Subcutaneous adipose tissue (tissue), 4 donors: Measurements from ENCODE around the gene RASSF5. TPM values are rescaled to one million over a fixed set of nuclear protein-coding genes. Genes with fewer than 3 reads are reported as not detected.

Experiments used
- CTCF ChIP-seq: fragments of 450-650 bp; IDR thresholded peaks from one replicate; pipeline ENCODE4 v1.5.1; 2016; ENCODE audit warnings: low read depth, mild to moderate bottlenecking, control low read depth, antibody characterized with exemption, moderate library complexity
- total RNA-seq, 4 donors: library from RNA; depleted of rRNA; stranded (reverse); fragments of >200 nt; gene quantifications; one replicate each; pipeline ENCODE4 v1.1.0, GENCODE V29; 2016

The RASSF5 gene
- total RNA-seq, 4 donors from 2014 or later, result 5.2 to 17.3 (median 9.0) TPM

GRCh38 chr1:206464456-206464964 is 42.8 kb upstream of the RASSF5 start:
- no peak for TF ChIP-seq CTCF

- no peak for TF ChIP-seq CTCF
Measured at GRCh38 chr1:206465951-206466350, 41.4 kb upstream of the RASSF5 start.

- TF ChIP-seq CTCF, result no peak
Measured at GRCh38 chr1:206466840-206467649, 40.3 kb upstream of the RASSF5 start.

GRCh38 chr1:206467915-206468314 is 39.4 kb upstream of the RASSF5 start:
- TF ChIP-seq CTCF, result no peak

- TF ChIP-seq CTCF, result no peak
Measured at GRCh38 chr1:206468571-206468970, 38.8 kb upstream of the RASSF5 start.

GRCh38 chr1:206469411-206469932 is 37.9 kb upstream of the RASSF5 start:
- TF ChIP-seq CTCF, result no peak

GRCh38 chr1:206469933-206470691 is 37.2 kb upstream of the RASSF5 start, which contains the start of gene IKBKE:
TSS of gene IKBKE (plus strand) at chr1:206470476. CDS start at chr1:206473228, 2,752 bp downstream.
- TF ChIP-seq CTCF, result no peak
